ENCODE results near the gene RFX5.

DNA sequence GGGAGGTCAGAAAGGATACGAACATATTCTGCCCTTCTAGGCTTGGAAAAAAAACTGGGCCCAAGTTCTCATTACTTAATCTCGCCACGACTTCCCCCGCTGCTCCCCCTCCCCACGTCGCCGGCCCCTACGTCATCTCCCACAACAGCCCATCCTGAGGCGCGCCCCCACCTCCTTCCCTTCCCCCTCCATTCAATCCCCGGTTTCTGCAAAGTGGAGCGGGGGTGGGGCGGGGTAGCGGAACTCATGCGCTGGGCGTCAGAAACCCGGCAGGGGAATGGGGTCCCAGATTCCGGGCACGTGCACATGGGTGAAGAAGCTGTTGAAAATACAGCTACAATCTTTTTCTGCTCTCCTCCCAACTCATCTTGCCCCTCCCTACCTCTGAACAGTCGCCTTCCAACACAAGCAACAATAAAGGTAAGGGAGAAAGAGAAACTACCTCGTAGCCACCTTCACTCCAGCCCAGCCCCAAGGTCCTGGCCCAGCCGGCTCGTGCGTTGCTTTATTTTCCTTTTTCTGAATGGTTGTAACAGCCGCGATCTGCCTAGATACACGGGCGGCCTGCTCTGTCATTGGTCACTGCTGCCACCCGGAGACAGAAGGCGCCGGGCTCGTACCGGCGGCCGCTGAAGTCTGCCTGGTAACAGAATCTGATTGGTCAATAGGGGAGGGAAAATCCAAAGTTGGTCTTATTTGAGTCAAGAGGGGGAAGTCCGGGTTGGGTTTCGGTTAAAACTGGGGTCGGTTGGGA, at the start of gene RFX5:
- TF ChIP-seq EZH2 (IDR thresholded peaks at IDR 0.05; ENCODE audit: borderline replicate concordance, insufficient read depth, low read depth, low read length, poor library complexity, severe bottlenecking) (no peak), CTCF (IDR thresholded peaks at IDR 0.05) (no peak)

Data from B cell (primary cell).